ENCODE measurements around the gene GOLGA8S. TPM values are rescaled to one million over a fixed set of nuclear protein-coding genes. Genes with fewer than 3 reads are reported as not detected.
A peak's percentile ranks its signal among the peaks of the same experiment; 100 is the strongest.
"Not testable (repeated sequence)": the region's sequence is repeated elsewhere in the genome, so short reads cannot be mapped to it uniquely, and the experiment has no call there.

The GOLGA8S gene
- total RNA-seq, 2 donors from 2014 or later: 0.05 to 1.5 TPM

GRCh38 chr15:23385886-23386430, 31.4 kb downstream of the GOLGA8S start:
- WGBS: 78% methylated on average over 11 of the region's 11 CpGs
- TF ChIP-seq POLR2AphosphoS5 (IDR thresholded peaks at IDR 0.05) (no peak), POLR2A (IDR thresholded peaks at IDR 0.05) (no peak), CTCF (IDR thresholded peaks at IDR 0.05) (no peak)
- H3K36me3 ChIP-seq: no peaks in the 10 kb centered on the region
- no peaks in the 10 kb centered on the region for H3K4me1 ChIP-seq (replicated peaks)
- H3K9me3 ChIP-seq: no peaks in the 10 kb centered on the region
- no peak overlapping the region for H3K27ac ChIP-seq
- no peaks in the 10 kb centered on the region for H3K27me3 ChIP-seq (replicated peaks; ENCODE audit: insufficient read depth)
- intact Hi-C loops (cut with DNase I): no loop called here
- no peak for DNase-seq (ENCODE audit: low spot score)
- H3K4me3 ChIP-seq: no peak overlapping the region

- Histone ChIP-seq H3K9me3 (no peaks in the 10 kb centered on the region), H3K4me3 (no peak overlapping the region), H3K36me3 (no peaks in the 10 kb centered on the region), H3K27ac (no peak overlapping the region), H3K4me1 (replicated peaks) (no peaks in the 10 kb centered on the region), H3K27me3 (replicated peaks; ENCODE audit: insufficient read depth) (no peaks in the 10 kb centered on the region)
- no peak for DNase-seq (ENCODE audit: low spot score)
- no peak for TF ChIP-seq POLR2AphosphoS5 (IDR thresholded peaks at IDR 0.05)
- no peak for TF ChIP-seq POLR2A (IDR thresholded peaks at IDR 0.05)
- TF ChIP-seq CTCF (IDR thresholded peaks at IDR 0.05): no peak
- intact Hi-C loops (cut with DNase I): no loop called here
- 58% methylated on average over 6 of the region's 6 CpGs for WGBS
Measured at GRCh38 chr15:23387621-23388190, 33.2 kb downstream of the GOLGA8S start.

GRCh38 chr15:23395030-23395692, 40.6 kb downstream of the GOLGA8S start:
- Histone ChIP-seq H3K4me3 (no peak overlapping the region), H3K9me3 (no peaks in the 10 kb centered on the region), H3K27me3 (replicated peaks; ENCODE audit: insufficient read depth) (no peaks in the 10 kb centered on the region), H3K36me3 (no peaks in the 10 kb centered on the region), H3K4me1 (replicated peaks) (no peaks in the 10 kb centered on the region), H3K27ac (no peak overlapping the region)
- no peak for DNase-seq (ENCODE audit: low spot score)
- TF ChIP-seq CTCF (IDR thresholded peaks at IDR 0.05): no peak
- no peak for TF ChIP-seq POLR2A (IDR thresholded peaks at IDR 0.05)
- TF ChIP-seq POLR2AphosphoS5 (IDR thresholded peaks at IDR 0.05): no peak
- intact Hi-C loops (cut with DNase I): no loop called here
- 67% methylated on average over 15 of the region's 15 CpGs for WGBS

GRCh38 chr15:23395832-23396231, 41.3 kb downstream of the GOLGA8S start:
- no peak for DNase-seq (ENCODE audit: low spot score)
- no peaks in the 10 kb centered on the region for H3K4me1 ChIP-seq (replicated peaks)
- TF ChIP-seq CTCF (IDR thresholded peaks at IDR 0.05) (no peak), POLR2A (IDR thresholded peaks at IDR 0.05) (no peak), POLR2AphosphoS5 (IDR thresholded peaks at IDR 0.05) (no peak)
- H3K9me3 ChIP-seq: no peaks in the 10 kb centered on the region
- intact Hi-C loops (cut with DNase I): no loop called here
- no peak overlapping the region for H3K4me3 ChIP-seq
- no peaks in the 10 kb centered on the region for H3K36me3 ChIP-seq
- no peak overlapping the region for H3K27ac ChIP-seq
- no peaks in the 10 kb centered on the region for H3K27me3 ChIP-seq (replicated peaks; ENCODE audit: insufficient read depth)
- 77% methylated on average over 5 of the region's 5 CpGs for WGBS

- H3K36me3 ChIP-seq: no peaks in the 10 kb centered on the region
- H3K27ac ChIP-seq: no peak overlapping the region
- intact Hi-C loops (cut with DNase I): no loop called here
- DNase-seq (ENCODE audit: low spot score): peak; percentile 10
- TF ChIP-seq POLR2A (IDR thresholded peaks at IDR 0.05) (no peak), POLR2AphosphoS5 (IDR thresholded peaks at IDR 0.05) (peak; percentile 60)
- no peaks in the 10 kb centered on the region for H3K4me1 ChIP-seq (replicated peaks)
- H3K9me3 ChIP-seq: no peaks in the 10 kb centered on the region
- no peak overlapping the region for H3K4me3 ChIP-seq
- 57% methylated on average over 7 of the region's 7 CpGs for WGBS
- H3K27me3 ChIP-seq (replicated peaks; ENCODE audit: insufficient read depth): no peaks in the 10 kb centered on the region
Measured at GRCh38 chr15:23397779-23398178, 43.2 kb downstream of the GOLGA8S start.

- intact Hi-C loops (cut with DNase I): not testable (repeated sequence)
- WGBS: 98% methylated on average over 4 of the region's 4 CpGs
Measured at GRCh38 chr15:23398357-23398756, 43.8 kb downstream of the GOLGA8S start.

GRCh38 chr15:23399207-23399606, 44.7 kb downstream of the GOLGA8S start:
- not testable (repeated sequence) for DNase-seq (ENCODE audit: low spot score)

More at GRCh38 chr15:23398357-23398756, 43.8 kb downstream of the GOLGA8S start:
- H3K27ac ChIP-seq; H3K36me3 ChIP-seq; H3K9me3 ChIP-seq; DNase-seq (ENCODE audit: low spot score); H3K4me3 ChIP-seq; H3K27me3 ChIP-seq (replicated peaks; ENCODE audit: insufficient read depth); H3K4me1 ChIP-seq (replicated peaks): not testable (repeated sequence)

More at GRCh38 chr15:23399207-23399606, 44.7 kb downstream of the GOLGA8S start:
- H3K9me3 ChIP-seq; H3K27me3 ChIP-seq (replicated peaks; ENCODE audit: insufficient read depth); H3K36me3 ChIP-seq; H3K4me3 ChIP-seq; intact Hi-C loops (cut with DNase I); H3K4me1 ChIP-seq (replicated peaks); H3K27ac ChIP-seq: not testable (repeated sequence)
- 69% methylated on average over 5 of the region's 5 CpGs for WGBS

Measured in prostate gland (tissue), 2 donors.